ENCODE results near the gene NEU3. TPM values are rescaled to one million over a fixed set of nuclear protein-coding genes. Genes with fewer than 3 reads are reported as not detected.
A peak's percentile ranks its signal among the peaks of the same experiment; 100 is the strongest.

NEU3 gene
- polyA plus RNA-seq (2011; rRNA removed) (4.8 and 7.5 TPM in 2 replicates), polyA minus RNA-seq (2011; rRNA and poly(A)+ RNA removed) (10.5 and 11.3 TPM in 2 replicates)

- TF ChIP-seq, protein P1, sequence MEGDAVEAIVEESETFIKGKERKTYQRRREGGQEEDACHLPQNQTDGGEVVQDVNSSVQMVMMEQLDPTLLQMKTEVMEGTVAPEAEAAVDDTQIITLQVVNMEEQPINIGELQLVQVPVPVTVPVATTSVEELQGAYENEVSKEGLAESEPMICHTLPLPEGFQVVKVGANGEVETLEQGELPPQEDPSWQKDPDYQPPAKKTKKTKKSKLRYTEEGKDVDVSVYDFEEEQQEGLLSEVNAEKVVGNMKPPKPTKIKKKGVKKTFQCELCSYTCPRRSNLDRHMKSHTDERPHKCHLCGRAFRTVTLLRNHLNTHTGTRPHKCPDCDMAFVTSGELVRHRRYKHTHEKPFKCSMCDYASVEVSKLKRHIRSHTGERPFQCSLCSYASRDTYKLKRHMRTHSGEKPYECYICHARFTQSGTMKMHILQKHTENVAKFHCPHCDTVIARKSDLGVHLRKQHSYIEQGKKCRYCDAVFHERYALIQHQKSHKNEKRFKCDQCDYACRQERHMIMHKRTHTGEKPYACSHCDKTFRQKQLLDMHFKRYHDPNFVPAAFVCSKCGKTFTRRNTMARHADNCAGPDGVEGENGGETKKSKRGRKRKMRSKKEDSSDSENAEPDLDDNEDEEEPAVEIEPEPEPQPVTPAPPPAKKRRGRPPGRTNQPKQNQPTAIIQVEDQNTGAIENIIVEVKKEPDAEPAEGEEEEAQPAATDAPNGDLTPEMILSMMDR (IDR thresholded peaks at IDR 0.05; ENCODE audit: insufficient read depth, low read depth, low read length) = no peak
- ChIA-PET CTCF (interaction anchor here (0.6 to 1.9 kb wide), 5 partner anchors 8 to 253 kb away, joined by 3 to 6 read pairs (median 3); no protein-coding TSS in a partner anchor), POLR2A (interaction anchor here (0.8 kb wide), 1 partner anchor 10 kb away, joined by 3 read pairs; no protein-coding TSS in a partner anchor)
- Histone ChIP-seq H3K4me3 (ENCODE audit: low read depth, low read length) (peak within 1 kb of the TSS; percentile 67), H3K27me3 (ENCODE audit: control insufficient read depth, insufficient read depth, low read length) (no peaks in the 10 kb centered on the region), H3K36me3 (ENCODE audit: control insufficient read depth, insufficient read depth, low read length) (no peaks in the 10 kb centered on the region)
- peak; percentile 7 for DNase-seq (ENCODE audit: low read depth)
Measured at GRCh38 chr11:74988541-74989259, at the start of gene NEU3. Gene NEU3 (plus strand): TSS chr11:74988933. CDS start chr11:74989061, 128 bp downstream.

DNA sequence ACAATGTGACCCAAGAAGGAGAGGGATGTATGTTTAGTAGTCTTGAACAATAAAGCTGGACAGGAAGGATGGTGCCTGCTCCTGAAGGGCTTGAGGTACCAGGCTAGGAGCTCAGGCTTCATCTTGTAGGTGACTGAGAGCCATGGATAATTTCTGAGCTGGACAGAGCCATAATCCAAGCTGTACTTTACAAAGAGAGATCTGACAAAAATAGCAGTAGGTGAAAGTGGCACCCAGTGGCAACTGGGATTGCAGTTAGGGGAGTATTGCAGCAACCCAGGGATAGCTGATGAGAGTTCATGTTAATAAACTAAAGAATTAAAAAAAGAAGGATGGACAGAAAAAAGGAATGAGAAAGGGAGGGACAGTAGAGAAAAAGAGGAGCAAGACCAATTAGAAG, 47.2 kb upstream of the NEU3 start:
- H3K36me3 ChIP-seq (ENCODE audit: control insufficient read depth, insufficient read depth, low read length) = no peaks in the 10 kb centered on the region; the same call in none of the 2 replicates
- CTCF ChIA-PET = interaction anchor here (1.2 to 2.9 kb wide), 2 partner anchors 11 to 91 kb away, joined by 4 to 20 read pairs; no protein-coding TSS in a partner anchor
- TF ChIP-seq, protein P1 (IDR thresholded peaks at IDR 0.05; ENCODE audit: insufficient read depth, low read depth, low read length) = no peak
- no peaks in the 10 kb centered on the region for H3K27me3 ChIP-seq (ENCODE audit: control insufficient read depth, insufficient read depth, low read length)
- H3K4me3 ChIP-seq (ENCODE audit: low read depth, low read length) = no peak overlapping the region
- POLR2A ChIA-PET = no interaction called here
- DNase-seq (ENCODE audit: low read depth) = no peak

DNA sequence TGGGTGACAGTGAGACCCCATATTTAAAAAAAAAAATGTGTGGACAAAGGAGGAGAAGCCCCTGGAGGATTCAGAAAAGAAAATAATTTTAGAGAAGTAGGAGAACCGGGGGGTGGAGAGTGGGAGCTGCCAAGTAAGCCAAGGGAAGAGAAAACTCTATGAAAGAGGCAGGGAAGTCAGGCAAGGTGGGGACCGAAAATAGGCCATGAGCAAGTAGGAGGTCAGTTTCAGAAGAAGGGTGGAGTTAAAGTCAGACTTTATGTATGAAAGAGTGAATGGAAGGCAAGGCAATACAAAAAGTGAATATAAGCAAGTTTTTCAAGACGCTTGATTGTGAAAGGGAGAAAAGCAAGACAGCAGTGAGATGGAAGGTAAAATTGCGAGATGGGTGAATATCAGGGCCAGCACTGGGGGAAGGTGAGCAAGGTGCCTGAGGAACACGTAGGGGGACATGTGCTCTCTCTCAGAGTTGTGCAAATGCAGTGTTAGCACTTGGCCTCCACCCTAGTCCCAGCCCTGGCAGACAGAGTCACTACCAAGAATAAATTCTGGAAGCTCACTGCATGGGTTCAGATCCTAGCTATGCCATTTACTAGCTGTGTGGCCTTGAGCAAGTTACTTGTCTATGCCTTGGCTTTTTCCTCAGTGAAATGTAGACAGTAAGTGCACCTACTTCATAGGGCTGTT, 46.5 kb upstream of the NEU3 start:
- no peak for DNase-seq (ENCODE audit: low read depth)
- TF ChIP-seq, protein P1 (IDR thresholded peaks at IDR 0.05; ENCODE audit: insufficient read depth, low read depth, low read length) = no peak
- CTCF ChIA-PET = interaction anchor here (0.7 to 2.9 kb wide), 3 partner anchors 12 to 89 kb away, joined by 3 to 20 read pairs (median 7); no protein-coding TSS in a partner anchor
- H3K27me3 ChIP-seq (ENCODE audit: control insufficient read depth, insufficient read depth, low read length) = no peaks in the 10 kb centered on the region
- no peaks in the 10 kb centered on the region; the same call in 1 of the 2 replicates for H3K36me3 ChIP-seq (ENCODE audit: control insufficient read depth, insufficient read depth, low read length)
- POLR2A ChIA-PET = no interaction called here
- H3K4me3 ChIP-seq (ENCODE audit: low read depth, low read length) = no peak overlapping the region

DNA sequence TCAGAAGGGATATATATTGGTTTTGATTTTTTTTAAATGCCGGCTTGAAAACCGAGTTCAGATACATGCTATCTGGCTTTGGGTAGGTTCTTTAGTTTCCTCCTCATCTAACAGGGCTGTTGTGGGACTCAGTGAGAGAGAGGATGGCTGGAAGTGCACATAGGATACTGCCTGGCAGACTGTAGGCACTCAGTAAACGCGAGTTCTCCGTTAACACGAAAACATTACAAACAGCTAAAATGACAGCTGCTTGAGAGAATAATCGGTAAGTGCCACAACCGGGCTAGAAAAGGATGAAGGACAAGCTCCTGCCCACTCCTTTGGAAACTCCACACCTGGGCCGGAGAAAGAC, 40.2 kb upstream of the NEU3 start:
- POLR2A ChIA-PET = no interaction called here
- H3K27me3 ChIP-seq (ENCODE audit: control insufficient read depth, insufficient read depth, low read length) = no peaks in the 10 kb centered on the region
- 0 out of 2 replicates have a peak, but pooled peaks cover 1% of the 10 kb centered on the region for H3K36me3 ChIP-seq (ENCODE audit: control insufficient read depth, insufficient read depth, low read length)
- H3K4me3 ChIP-seq (ENCODE audit: low read depth, low read length) = peak overlapping the region; percentile 60
- CTCF ChIA-PET = interaction anchor here (0.5 to 1.9 kb wide), 4 partner anchors 9 to 83 kb away, joined by 3 to 5 read pairs (median 3); no protein-coding TSS in a partner anchor
- TF ChIP-seq, protein P1 (IDR thresholded peaks at IDR 0.05; ENCODE audit: insufficient read depth, low read depth, low read length) = no peak
- no peak for DNase-seq (ENCODE audit: low read depth)
